Stimulated activated CD4-positive, alpha-beta T cell treated with anti-CD3 and anti-CD28 coated beads, Interleukin-2, amount 100 ng/mL, for 4 hours (primary cell): ENCODE measurements around the gene STARD4.
A peak's percentile ranks its signal among the peaks of the same experiment; 100 is the strongest.

Experiments used
- DNase-seq: peaks from one replicate; pipeline ENCODE4 v3.0.0-alpha.2; 2020; ENCODE audit warnings: low read depth

STARD4 gene

GRCh38 chr5:111512375-111513130, at the start of gene STARD4:
STARD4 (minus strand) TSS chr5:111512535; CDS start chr5:111507433, 5,102 bp downstream.
- peak; percentile 88 for DNase-seq

GRCh38 chr5:111559680-111560079, 47.3 kb upstream of the STARD4 start:
- no peak for DNase-seq

GRCh38 chr5:111557686-111558085, 45.4 kb upstream of the STARD4 start:
- DNase-seq: no peak

- DNase-seq: no peak
Observed at GRCh38 chr5:111557111-111557510, 44.8 kb upstream of the STARD4 start.

GRCh38 chr5:111556501-111556900, 44.2 kb upstream of the STARD4 start:
- DNase-seq: no peak

GRCh38 chr5:111555760-111556159, 43.4 kb upstream of the STARD4 start:
- no peak for DNase-seq

GRCh38 chr5:111553868-111554267, 41.5 kb upstream of the STARD4 start:
- no peak for DNase-seq

GRCh38 chr5:111552896-111553295, 40.6 kb upstream of the STARD4 start:
- DNase-seq: no peak

- DNase-seq: no peak
Observed at GRCh38 chr5:111552492-111552891, 40.2 kb upstream of the STARD4 start.

- no peak for DNase-seq
Observed at GRCh38 chr5:111551569-111552275, 39.4 kb upstream of the STARD4 start.

- no peak for DNase-seq
Observed at GRCh38 chr5:111551161-111551560, 38.8 kb upstream of the STARD4 start.

- DNase-seq: peak; percentile 57
Observed at GRCh38 chr5:111550282-111551020, 38.1 kb upstream of the STARD4 start.

- no peak for DNase-seq
Observed at GRCh38 chr5:111548992-111549649, 36.8 kb upstream of the STARD4 start.

- no peak for DNase-seq
Observed at GRCh38 chr5:111548348-111548950, 36.1 kb upstream of the STARD4 start.

- no peak for DNase-seq
Observed at GRCh38 chr5:111545031-111545430, 32.7 kb upstream of the STARD4 start.

GRCh38 chr5:111537141-111538024, 25.0 kb upstream of the STARD4 start:
- no peak for DNase-seq

GRCh38 chr5:111535879-111536549, 23.7 kb upstream of the STARD4 start:
- no peak for DNase-seq

- no peak for DNase-seq
Observed at GRCh38 chr5:111532886-111533582, 20.7 kb upstream of the STARD4 start.

GRCh38 chr5:111530298-111530740, 18.0 kb upstream of the STARD4 start:
- peak; percentile 79 for DNase-seq

GRCh38 chr5:111528056-111528455, 15.7 kb upstream of the STARD4 start:
- no peak for DNase-seq
